NCI-H69 (cell line): ENCODE results near the gene CHCHD6.

Experiments
- DNase-seq: peaks from one replicate; lab custom pipeline; 2025; lab: John Stamatoyannopoulos, UW

The CHCHD6 gene

DNA sequence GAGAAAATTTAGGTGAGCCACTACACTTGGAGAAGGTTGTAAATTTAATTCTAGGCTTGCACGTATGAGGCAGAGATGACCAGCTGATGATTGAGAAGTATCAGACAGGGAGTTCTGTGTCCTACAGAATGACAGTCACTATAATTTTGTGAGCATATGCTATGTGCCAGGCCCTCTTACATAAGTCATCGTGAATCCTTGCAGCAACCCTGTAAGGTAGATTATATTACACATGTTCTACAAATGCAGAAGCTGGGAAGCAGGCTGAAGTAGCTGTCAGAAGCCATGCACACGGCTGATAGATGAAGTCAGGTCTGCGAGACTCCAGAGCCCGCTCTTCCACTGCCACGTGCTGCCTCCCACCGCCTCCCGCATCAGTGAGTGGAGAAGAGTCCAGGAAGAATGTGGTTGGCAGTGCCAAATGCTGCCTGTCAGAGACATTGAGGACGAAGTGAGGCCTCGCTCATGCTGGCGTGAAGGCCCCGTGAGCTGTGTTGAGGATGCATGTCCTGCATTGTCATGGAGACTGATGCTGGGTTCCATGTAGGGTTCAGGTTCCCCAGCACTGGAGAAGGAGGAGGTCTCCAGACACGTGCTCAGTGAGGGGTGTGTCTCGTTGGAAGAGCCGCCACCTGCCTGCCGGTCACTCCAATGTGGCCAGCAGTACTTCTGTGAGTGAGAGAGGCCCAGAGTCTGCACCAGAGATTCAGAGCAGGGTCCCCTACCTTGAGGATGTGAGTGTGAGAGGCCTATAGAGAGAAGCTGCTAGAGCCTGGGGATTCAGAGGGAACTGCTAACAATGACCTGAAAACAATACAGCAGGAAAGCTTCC, 155.6 kb downstream of the CHCHD6 start:
- no peak for DNase-seq

GRCh38 chr3:126865736-126866135, 161.7 kb downstream of the CHCHD6 start:
- DNase-seq = peak; percentile 25

GRCh38 chr3:126866175-126866759, 162.2 kb downstream of the CHCHD6 start:
- DNase-seq = no peak

DNA sequence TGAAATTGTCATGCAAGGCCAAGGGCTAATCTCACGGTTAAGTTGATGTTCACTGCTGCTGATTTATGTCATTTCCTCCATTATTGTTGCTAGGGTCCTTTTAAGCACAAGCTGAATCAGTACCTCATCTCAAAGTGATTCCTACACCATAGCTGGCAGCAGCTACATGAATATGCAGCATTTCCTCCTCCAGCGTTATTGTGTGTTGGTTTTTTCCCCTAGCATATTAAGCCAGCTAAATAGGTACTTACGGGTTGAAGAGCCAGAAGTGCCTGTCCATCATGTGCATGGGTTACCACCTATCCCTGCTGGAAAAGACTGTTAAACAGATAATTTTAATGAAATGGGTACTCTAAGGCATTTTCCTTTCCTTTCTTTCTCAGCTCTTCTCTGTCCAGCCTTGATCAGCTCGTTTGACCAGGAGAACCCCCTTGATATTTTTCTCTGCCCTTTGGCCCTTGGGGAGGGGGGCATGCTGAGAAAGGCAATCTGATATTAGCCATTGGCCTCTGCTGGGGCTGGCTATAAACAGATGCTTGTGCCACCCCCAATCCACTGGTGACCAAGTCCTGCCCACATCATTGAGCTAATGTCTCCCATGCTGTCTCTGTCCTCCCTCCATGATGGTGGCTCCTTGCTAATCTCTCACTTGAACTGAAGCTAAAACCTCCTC, 163.3 kb downstream of the CHCHD6 start:
- DNase-seq = no peak

DNA sequence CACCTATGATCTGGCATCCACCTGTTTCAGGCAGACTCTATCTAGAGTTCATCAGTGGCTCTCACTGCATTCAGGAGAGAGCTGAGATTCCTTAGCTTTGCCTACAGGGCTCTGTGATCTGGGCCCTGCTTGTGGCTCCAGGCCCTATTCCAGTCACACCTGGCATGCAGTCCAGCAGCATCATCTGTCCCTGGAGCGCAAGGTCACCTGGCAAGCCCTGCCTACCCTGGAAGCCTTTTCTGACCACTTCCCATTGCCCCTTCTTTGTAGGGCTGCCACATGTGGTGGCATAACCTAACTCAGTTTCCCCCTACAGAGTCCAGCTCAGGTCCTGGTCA, 163.8 kb downstream of the CHCHD6 start:
- no peak for DNase-seq

- DNase-seq = no peak
Measured at GRCh38 chr3:126870608-126871210, 166.7 kb downstream of the CHCHD6 start.

GRCh38 chr3:126872701-126873342, 168.8 kb downstream of the CHCHD6 start:
- no peak for DNase-seq

- DNase-seq = no peak
Measured at GRCh38 chr3:126873416-126873815, 169.4 kb downstream of the CHCHD6 start.

GRCh38 chr3:126878664-126879063, 174.6 kb downstream of the CHCHD6 start:
- DNase-seq = no peak

GRCh38 chr3:126880901-126881300, 176.9 kb downstream of the CHCHD6 start:
- peak; percentile 81 for DNase-seq

DNA sequence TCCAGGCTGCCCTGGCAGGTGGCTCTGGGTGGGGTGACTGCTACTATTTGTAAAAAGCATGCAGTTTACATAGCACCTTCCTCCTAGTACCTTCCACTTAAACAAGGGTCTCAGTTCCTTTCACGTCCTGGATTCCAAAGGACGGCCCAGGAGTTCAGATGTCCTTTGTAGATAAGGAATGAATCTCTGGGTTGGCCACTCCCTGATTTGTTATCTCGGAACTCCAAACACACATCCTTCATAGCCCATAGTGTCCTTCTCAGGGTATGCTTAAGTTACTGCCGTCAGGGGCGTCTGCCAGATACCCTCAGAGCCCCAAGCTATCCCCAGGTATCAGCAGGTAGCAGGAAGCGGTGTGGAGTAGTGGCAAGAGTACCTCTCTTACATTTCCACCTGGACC, 177.8 kb downstream of the CHCHD6 start:
- DNase-seq = no peak

GRCh38 chr3:126883241-126883640, 179.2 kb downstream of the CHCHD6 start:
- DNase-seq = no peak

GRCh38 chr3:126885425-126885824, 181.4 kb downstream of the CHCHD6 start:
- DNase-seq = no peak

GRCh38 chr3:126886217-126886616, 182.2 kb downstream of the CHCHD6 start:
- no peak for DNase-seq

DNA sequence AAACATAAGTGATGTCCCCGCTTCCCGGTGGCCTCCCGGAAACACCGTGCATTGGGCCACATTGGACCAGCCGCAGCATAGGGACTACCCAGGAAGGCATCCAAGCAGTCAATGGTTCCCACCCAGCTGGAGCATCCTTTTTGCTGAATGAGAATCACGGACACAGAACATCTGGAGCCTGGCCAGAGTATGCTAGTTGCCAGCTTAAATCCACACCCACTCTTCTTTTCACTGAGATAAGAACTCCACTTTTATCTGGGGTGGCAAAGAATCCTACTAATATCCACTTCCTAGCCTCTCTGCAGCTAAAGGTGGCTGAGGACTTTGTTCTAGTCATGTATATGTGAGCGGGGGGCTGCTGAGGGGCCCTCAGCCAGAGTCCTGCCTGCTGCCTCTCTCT, 183.6 kb downstream of the CHCHD6 start:
- peak; percentile 32 for DNase-seq

GRCh38 chr3:126888186-126888760, 184.2 kb downstream of the CHCHD6 start:
- peak; percentile 88 for DNase-seq

- peak; percentile 15 for DNase-seq
Measured at GRCh38 chr3:126889276-126890201, 185.5 kb downstream of the CHCHD6 start.

GRCh38 chr3:126891141-126891540, 187.1 kb downstream of the CHCHD6 start:
- DNase-seq = no peak

DNA sequence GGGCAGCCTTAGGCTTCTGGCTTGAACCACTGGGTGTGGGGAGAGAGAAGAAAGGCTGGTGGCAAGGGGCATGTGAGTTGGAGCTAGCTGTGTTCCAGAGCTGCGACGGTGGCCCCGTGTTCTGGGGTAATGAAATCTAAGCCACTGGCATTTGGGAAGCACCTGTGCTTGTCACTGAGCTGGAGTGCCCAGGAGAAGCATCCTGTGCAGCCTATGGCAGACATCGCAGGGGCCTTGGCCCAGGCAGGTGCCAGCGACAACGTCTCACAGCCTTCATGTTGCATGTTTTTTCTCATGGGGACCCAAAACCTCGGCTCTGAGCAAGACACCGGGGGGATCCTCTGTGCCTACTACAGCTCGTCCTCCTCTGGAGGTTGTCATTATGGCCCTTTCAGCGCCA, 187.8 kb downstream of the CHCHD6 start:
- DNase-seq = no peak

DNA sequence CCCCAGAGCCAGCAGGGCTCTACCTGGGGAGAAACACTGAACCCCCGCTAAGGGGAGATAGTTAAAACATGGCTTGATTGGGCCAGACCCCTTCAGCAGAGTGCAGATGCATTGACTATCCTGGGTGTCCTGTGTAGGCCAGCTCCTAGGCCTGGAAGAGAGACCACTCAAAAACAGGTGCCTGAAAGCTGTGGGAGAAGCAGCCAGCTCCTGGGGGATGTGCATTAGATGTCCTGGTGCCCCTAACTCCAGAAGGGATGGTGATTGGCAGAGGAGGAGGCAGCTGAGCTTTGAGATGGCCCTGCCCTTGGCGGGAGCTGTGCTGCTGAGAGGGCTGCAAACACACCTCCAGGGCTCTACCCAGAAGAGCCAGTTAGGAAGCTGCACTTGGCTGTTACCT, 189.6 kb downstream of the CHCHD6 start:
- no peak for DNase-seq

- peak; percentile 29 for DNase-seq
Measured at GRCh38 chr3:126894475-126894874, 190.4 kb downstream of the CHCHD6 start.
